ENCODE results near the gene TGFBR3. TPM values are rescaled to one million over a fixed set of nuclear protein-coding genes. Genes with fewer than 3 reads are reported as not detected.

TGFBR3 gene
- total RNA-seq = 32.2 and 41.5 TPM in 2 replicates

DNA sequence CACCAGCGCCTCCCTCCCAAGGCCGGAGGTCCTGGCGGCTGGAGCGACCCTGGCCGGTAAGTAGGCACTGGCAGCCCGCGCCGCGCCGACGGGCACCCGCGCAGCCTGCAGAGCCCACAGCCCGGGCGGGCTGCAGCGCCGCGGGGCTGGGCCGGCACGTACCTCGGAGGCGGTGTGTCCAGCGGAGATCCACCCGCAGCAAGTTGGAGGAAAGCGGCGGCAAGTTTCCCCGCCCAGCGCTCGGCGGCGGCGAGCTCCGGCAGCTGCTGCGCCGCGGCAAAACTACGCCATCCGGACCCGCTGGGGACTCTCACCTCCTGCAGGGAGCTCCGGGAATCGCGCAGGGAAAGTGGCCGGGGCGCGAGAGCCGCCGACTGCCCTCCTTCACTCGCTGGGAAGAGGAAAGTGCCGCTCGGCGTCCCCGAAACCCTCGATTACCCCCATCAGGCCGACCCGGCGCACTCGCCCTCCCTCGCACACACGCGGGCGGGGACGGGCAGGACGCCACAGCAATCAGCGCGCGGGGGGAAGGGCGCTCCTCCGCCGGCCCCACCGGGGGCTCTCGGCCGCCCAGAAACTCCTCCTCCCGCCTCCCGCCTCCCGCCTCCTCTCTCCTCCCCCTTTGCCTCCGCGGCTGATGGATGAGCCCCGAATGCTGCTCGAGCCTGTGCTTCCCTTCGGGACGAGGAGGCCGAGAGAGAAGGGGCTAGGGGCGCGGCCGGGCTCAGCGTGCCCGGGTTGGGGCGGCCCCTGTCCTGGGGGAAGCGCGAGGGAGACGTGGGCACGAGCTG, at the start of gene TGFBR3:
TGFBR3 (minus strand) TSS at position 436 of the 791 bp plus-strand sequence. CDS start 24,620 bp downstream, outside the sequence.
- no peaks in the 10 kb centered on the region for H3K27me3 ChIP-seq (ENCODE audit: insufficient read depth, low read length)
- peaks cover 35% of the 10 kb centered on the region for H3K79me2 ChIP-seq (ENCODE audit: insufficient read depth, low read length)
- peak within 1 kb of the TSS; percentile 56 for H3K27ac ChIP-seq (ENCODE audit: low read depth, low read length)
- peaks cover 13% of the 10 kb centered on the region for H3K4me1 ChIP-seq (ENCODE audit: insufficient read depth, low read length)
- TF ChIP-seq CTCF (IDR thresholded peaks at IDR 0.05; ENCODE audit: extremely low read depth, low read depth, low read length) = peak; percentile 35
- H4K20me1 ChIP-seq (ENCODE audit: insufficient read depth, low read length) = no peaks in the 10 kb centered on the region
- H3K4me3 ChIP-seq (ENCODE audit: insufficient read depth, low read length) = peak within 1 kb of the TSS; percentile 80
- peak; percentile 98 for DNase-seq (ENCODE audit: insufficient read length, low spot score, missing footprints)
- peak within 1 kb of the TSS; percentile 97 for H3K4me2 ChIP-seq (ENCODE audit: insufficient read depth, low read length)
- H3K9me3 ChIP-seq (ENCODE audit: low read depth, low read length) = no peaks in the 10 kb centered on the region
- H2AFZ ChIP-seq (ENCODE audit: low read length) = peak within 1 kb of the TSS; percentile 83
- no peaks in the 10 kb centered on the region for H3K36me3 ChIP-seq (ENCODE audit: insufficient read depth, low read length)

DNA sequence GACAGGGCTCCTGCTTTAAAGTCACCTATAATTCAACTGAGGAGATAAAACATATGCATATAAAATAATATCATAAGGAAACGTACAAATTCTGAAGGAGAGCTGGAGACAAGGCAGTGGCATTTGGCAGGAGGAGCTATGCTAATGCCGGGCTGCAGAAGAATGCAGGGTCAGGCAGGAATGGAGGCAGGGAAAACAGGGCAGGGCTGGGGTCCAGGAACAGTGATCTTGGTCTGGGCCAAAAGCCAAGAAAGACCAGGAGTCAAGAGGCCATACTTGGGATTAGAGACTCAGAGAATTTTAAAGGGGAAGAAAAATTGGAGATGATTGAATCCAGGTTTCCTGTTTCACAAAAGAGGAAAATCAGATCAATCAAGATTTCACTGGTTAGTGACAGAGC, 43.3 kb upstream of the TGFBR3 start:
- Histone ChIP-seq H3K36me3 (ENCODE audit: insufficient read depth, low read length) (no peaks in the 10 kb centered on the region), H3K79me2 (ENCODE audit: insufficient read depth, low read length) (no peaks in the 10 kb centered on the region), H3K4me3 (ENCODE audit: insufficient read depth, low read length) (no peak overlapping the region), H3K9me3 (ENCODE audit: low read depth, low read length) (no peaks in the 10 kb centered on the region), H4K20me1 (ENCODE audit: insufficient read depth, low read length) (no peaks in the 10 kb centered on the region), H3K4me1 (ENCODE audit: insufficient read depth, low read length) (peaks cover 5% of the 10 kb centered on the region), H2AFZ (ENCODE audit: low read length) (peak overlapping the region; percentile 77), H3K4me2 (ENCODE audit: insufficient read depth, low read length) (no peak overlapping the region), H3K27ac (ENCODE audit: low read depth, low read length) (no peak overlapping the region), H3K27me3 (ENCODE audit: insufficient read depth, low read length) (no peaks in the 10 kb centered on the region)
- no peak for DNase-seq (ENCODE audit: insufficient read length, low spot score, missing footprints)
- TF ChIP-seq CTCF (IDR thresholded peaks at IDR 0.05; ENCODE audit: extremely low read depth, low read depth, low read length) = no peak

DNA sequence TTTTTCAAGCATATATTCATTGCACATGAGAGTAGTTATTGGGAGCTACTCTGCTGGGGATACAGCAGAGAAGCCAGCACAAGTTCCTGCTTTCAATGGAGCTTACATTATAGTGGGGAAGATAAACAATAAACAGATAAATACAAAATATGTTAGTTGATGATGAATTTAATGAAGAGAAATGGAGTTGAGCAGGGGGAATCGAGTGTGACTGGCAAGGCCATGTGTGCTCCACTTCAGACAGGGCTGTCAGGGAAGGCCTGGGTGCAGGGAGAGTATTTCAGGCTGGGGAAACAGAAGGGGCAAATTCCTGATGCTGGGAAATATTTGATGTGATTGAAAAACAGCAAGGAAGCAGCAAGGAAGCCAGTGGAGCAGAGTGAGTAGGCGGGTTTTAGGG, 42.1 kb upstream of the TGFBR3 start:
- no peaks in the 10 kb centered on the region for H3K9me3 ChIP-seq (ENCODE audit: low read depth, low read length)
- H3K27ac ChIP-seq (ENCODE audit: low read depth, low read length) = no peak overlapping the region
- no peak for DNase-seq (ENCODE audit: insufficient read length, low spot score, missing footprints)
- no peaks in the 10 kb centered on the region for H3K36me3 ChIP-seq (ENCODE audit: insufficient read depth, low read length)
- no peaks in the 10 kb centered on the region for H4K20me1 ChIP-seq (ENCODE audit: insufficient read depth, low read length)
- TF ChIP-seq CTCF (IDR thresholded peaks at IDR 0.05; ENCODE audit: extremely low read depth, low read depth, low read length) = no peak
- no peaks in the 10 kb centered on the region for H3K27me3 ChIP-seq (ENCODE audit: insufficient read depth, low read length)
- H3K4me3 ChIP-seq (ENCODE audit: insufficient read depth, low read length) = no peak overlapping the region
- H3K79me2 ChIP-seq (ENCODE audit: insufficient read depth, low read length) = no peaks in the 10 kb centered on the region
- H2AFZ ChIP-seq (ENCODE audit: low read length) = no peak overlapping the region
- peaks cover 10% of the 10 kb centered on the region for H3K4me1 ChIP-seq (ENCODE audit: insufficient read depth, low read length)
- H3K4me2 ChIP-seq (ENCODE audit: insufficient read depth, low read length) = no peak overlapping the region

DNA sequence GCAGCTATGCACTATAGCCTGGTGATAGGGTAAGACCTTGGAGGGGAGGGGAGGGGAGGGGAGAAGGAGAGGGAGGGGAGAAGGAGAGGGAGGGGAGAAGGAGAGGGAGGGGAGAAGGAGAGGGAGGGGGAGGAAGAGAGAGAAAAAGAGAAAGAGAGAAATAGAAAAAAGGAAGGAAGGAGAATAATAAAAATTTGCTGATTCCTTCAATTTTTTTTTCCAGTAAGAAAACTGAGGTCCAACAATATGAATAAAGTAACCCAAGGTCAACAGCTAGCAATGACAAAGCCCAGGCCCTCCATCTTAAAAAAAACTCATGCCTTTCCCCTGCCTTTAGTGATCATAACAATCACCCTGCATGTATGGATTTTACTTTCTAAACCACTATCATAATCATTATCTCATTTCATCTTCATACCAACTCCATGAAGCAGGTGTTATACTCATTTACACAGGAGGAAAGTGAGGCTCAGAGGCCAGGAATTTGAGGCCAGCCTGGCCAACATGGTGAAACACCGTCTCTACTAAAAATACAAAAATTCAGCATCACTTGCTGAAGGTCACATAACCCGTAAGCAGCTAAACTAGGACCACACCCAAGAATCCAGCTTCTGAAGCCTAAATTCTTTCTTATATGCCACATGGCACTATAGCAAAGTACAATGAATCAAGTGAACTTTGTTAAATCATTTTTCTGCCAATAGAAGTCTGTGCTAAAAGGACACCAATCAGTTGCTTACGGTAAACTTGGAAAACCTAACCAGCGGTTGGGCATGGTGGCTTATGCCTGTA, 39.9 kb upstream of the TGFBR3 start:
- Histone ChIP-seq H3K36me3 (ENCODE audit: insufficient read depth, low read length) (no peaks in the 10 kb centered on the region), H3K4me1 (ENCODE audit: insufficient read depth, low read length) (peaks cover 10% of the 10 kb centered on the region)

More for the DNA sequence above, 39.9 kb upstream of the TGFBR3 start:
- DNase-seq (ENCODE audit: insufficient read length, low spot score, missing footprints) = no peak
- H3K27ac ChIP-seq (ENCODE audit: low read depth, low read length) = no peak overlapping the region
- H2AFZ ChIP-seq (ENCODE audit: low read length) = no peak overlapping the region
- no peak overlapping the region for H3K4me2 ChIP-seq (ENCODE audit: insufficient read depth, low read length)
- no peaks in the 10 kb centered on the region for H3K79me2 ChIP-seq (ENCODE audit: insufficient read depth, low read length)
- H3K4me3 ChIP-seq (ENCODE audit: insufficient read depth, low read length) = no peak overlapping the region
- TF ChIP-seq CTCF (IDR thresholded peaks at IDR 0.05; ENCODE audit: extremely low read depth, low read depth, low read length) = no peak
- no peaks in the 10 kb centered on the region for H3K27me3 ChIP-seq (ENCODE audit: insufficient read depth, low read length)
- H4K20me1 ChIP-seq (ENCODE audit: insufficient read depth, low read length) = no peaks in the 10 kb centered on the region
- no peaks in the 10 kb centered on the region for H3K9me3 ChIP-seq (ENCODE audit: low read depth, low read length)
